HCT116 (cell line): ENCODE measurements around the gene ARHGEF38. TPM values are rescaled to one million over a fixed set of nuclear protein-coding genes. Genes with fewer than 3 reads are reported as not detected.

Source experiments
- ATAC-seq: fragments of 200-7000 bp; cut with Tn5 transposase; 2 replicates; pipeline ENCODE4 v1.9.1; 2020; ENCODE audit warnings: mild to moderate bottlenecking, moderate library complexity
- BruUV-seq: library from RNA; stranded (reverse); fragments of 400-500 nt; replicated peaks from 2 replicates; lab custom pipeline; 2021; lab: Mats Ljungman, UMichigan
- CTCF ChIA-PET: fragments of 300-600 bp; sonication (Branson Sonifier 250); formaldehyde crosslinking; loops from one replicate; lab custom pipeline; 2021; ENCODE audit warnings: antibody characterized with exemption; lab: Charles Lee
- POLR2A ChIA-PET: fragments of 300-600, 350-600 bp; sonication (Branson Sonifier 250); formaldehyde crosslinking; loops from one replicate; lab custom pipeline; 2021; ENCODE audit warnings: antibody characterized with exemption; lab: Charles Lee
- RAD21 ChIA-PET, 2 experiments: fragments of 300-600 bp; sonication (Branson Sonifier 250); formaldehyde crosslinking; loops; one replicate each; lab custom pipeline; 2023; ENCODE audit warnings: low total read pairs in 2 of 2; ENCODE audit not compliant: uncharacterized antibody in 2 of 2, unreplicated experiment in 2 of 2, low non-redundant PET in 1 of 2; lab: Charles Lee
- DNase-seq: peaks from one replicate; pipeline ENCODE4 v3.0.0-alpha.2; 2010; ENCODE audit warnings: low read depth, low spot score
- H2AFZ ChIP-seq: fragments of 200-600 bp; shearing (Covaris generic), sonication (generic); 2 replicates; pipeline ENCODE4 v1.6.1; 2017; ENCODE audit warnings: low read depth, mixed run types, mixed read lengths, antibody characterized with exemption, low read length; ENCODE audit not compliant: poor library complexity, severe bottlenecking
- H3K27ac ChIP-seq: 2 replicates; pipeline ENCODE4 v1.5.1; 2012; ENCODE audit warnings: low read depth, low read length
- H3K27me3 ChIP-seq: fragments of 200-600 bp; sonication (generic); 2 replicates; pipeline ENCODE4 v1.6.1; 2016; ENCODE audit warnings: mixed run types, low read length, mixed read lengths; ENCODE audit not compliant: insufficient read depth
- H3K36me3 ChIP-seq, 2 experiments: fragments of 200-500 bp in 1 of 2; fragments of 200-600 bp in 1 of 2; sonication (Bioruptor generic) in 1 of 2; sonication (generic) in 1 of 2; 2 replicates each; pipeline versions ENCODE4 v1.5.1 to v1.6.1; 2014 to 2016; ENCODE audit warnings: low read length in 2 of 2, inconsistent platforms in 1 of 2, mixed read lengths in 1 of 2, mixed run types in 1 of 2; ENCODE audit not compliant: insufficient read depth in 2 of 2, control insufficient read depth in 1 of 2
- H3K4me1 ChIP-seq, 2 experiments: fragments of 200-600 bp in 1 of 2; sonication (generic) in 1 of 2; 2 replicates each; pipeline versions ENCODE4 v1.5.1 to v1.6.1; 2012 to 2017; ENCODE audit warnings: low read length in 2 of 2, inconsistent platforms in 1 of 2, mild to moderate bottlenecking in 1 of 2, mixed read lengths in 1 of 2, mixed run types in 1 of 2, moderate library complexity in 1 of 2; ENCODE audit not compliant: insufficient read depth in 2 of 2, control insufficient read depth in 1 of 2
- H3K4me2 ChIP-seq: fragments of 200-600 bp; sonication (generic); 2 replicates; pipeline ENCODE4 v1.6.1; 2017; ENCODE audit warnings: mixed run types, low read length, mixed read lengths
- H3K4me3 ChIP-seq, 2 experiments: fragments of 200-600 bp in 1 of 2; sonication (generic) in 1 of 2; replicated peaks in 1 of 2; 2 replicates each; pipeline ENCODE4 v1.5.1; 2011 to 2016; ENCODE audit warnings: low read length in 2 of 2, control low read depth in 1 of 2, low read depth in 1 of 2, mild to moderate bottlenecking in 1 of 2, mixed read lengths in 1 of 2, mixed run types in 1 of 2
- H3K79me2 ChIP-seq: fragments of 200-600 bp; sonication (generic); 2 replicates; pipeline ENCODE4 v1.6.1; 2017; ENCODE audit warnings: mild to moderate bottlenecking, mixed run types, low read length, moderate library complexity, mixed read lengths; ENCODE audit not compliant: insufficient read depth
- H3K9ac ChIP-seq: fragments of 200-600 bp; sonication (generic); 2 replicates; pipeline ENCODE4 v1.6.1; 2016; ENCODE audit warnings: low read length, mixed read lengths
- H3K9me2 ChIP-seq: fragments of 200-600 bp; sonication (generic), shearing (Covaris generic); 2 replicates; pipeline ENCODE4 v1.6.1; 2017; ENCODE audit warnings: mixed run types, mild to moderate bottlenecking, moderate library complexity; ENCODE audit not compliant: insufficient read depth
- H3K9me3 ChIP-seq, 2 experiments: fragments of 200-500 bp in 1 of 2; fragments of 200-600 bp in 1 of 2; sonication (Bioruptor generic) in 1 of 2; sonication (generic) in 1 of 2; 2 replicates each; pipeline ENCODE4 v1.6.1; 2014 to 2017; ENCODE audit warnings: low read length in 2 of 2, mixed read lengths in 2 of 2, inconsistent platforms in 1 of 2, low read depth in 1 of 2, mild to moderate bottlenecking in 1 of 2, mixed run types in 1 of 2, moderate library complexity in 1 of 2; ENCODE audit not compliant: control insufficient read depth in 1 of 2, insufficient read depth in 1 of 2
- H4K20me1 ChIP-seq: fragments of 200-600 bp; sonication (generic), shearing (Covaris generic); 2 replicates; pipeline ENCODE4 v1.6.1; 2017; ENCODE audit warnings: mixed run types, mild to moderate bottlenecking, moderate library complexity; ENCODE audit not compliant: insufficient read depth
- CBX3 ChIP-seq: IDR thresholded peaks from 2 replicates; pipeline ENCODE4 v1.6.1; 2012; ENCODE audit warnings: low read depth
- EZH2 ChIP-seq: fragments of 200-600 bp; sonication (generic); IDR thresholded peaks from 2 replicates; pipeline ENCODE4 v1.6.1; 2017; ENCODE audit warnings: antibody characterized with exemption, mixed run types
- RAD21 ChIP-seq: IDR thresholded peaks from 2 replicates; pipeline ENCODE4 v1.6.1; 2012; ENCODE audit warnings: low read depth, mild to moderate bottlenecking
- REST ChIP-seq: IDR thresholded peaks from 2 replicates; pipeline ENCODE4 v1.6.1; 2012; ENCODE audit warnings: low read depth
- SRF ChIP-seq: IDR thresholded peaks from 2 replicates; pipeline ENCODE4 v1.6.1; 2012; ENCODE audit warnings: low read depth
- intact Hi-C: fragments of 100-400 bp; cut with micrococcal nuclease; formaldehyde crosslinking; loops from 2 replicates; pipeline ENCODE4 v1.10.0; 2022
- total RNA-seq: library from RNA; stranded (reverse); gene quantifications from one replicate; pipeline ENCODE4 v1.2.1, GENCODE V29; 2021; ENCODE audit not compliant: unreplicated experiment
- TF ChIP-seq, protein P1 (sequence below): IDR thresholded peaks from 2 replicates; pipeline ENCODE4 v1.6.1; 2011; ENCODE audit warnings: mild to moderate bottlenecking, low read length, moderate library complexity; ENCODE audit not compliant: insufficient replicate concordance; ENCODE audit errors: extremely low read depth

Gene ARHGEF38
- total RNA-seq, 1 experiment from 2014 or later = not detected

GRCh38 chr4:105542039-105542438 is 10.4 kb upstream of the ARHGEF38 start:
- H2AFZ ChIP-seq = no peak overlapping the region
- H3K79me2 ChIP-seq = no peaks in the 10 kb centered on the region
- H3K36me3 ChIP-seq = no peaks in the 10 kb centered on the region
- ChIA-PET POLR2A (no interaction called here), CTCF (no interaction called here), RAD21 (no interaction called here)
- no peaks in the 10 kb centered on the region for H3K27me3 ChIP-seq
- no TSS peak for BruUV-seq
- H3K9ac ChIP-seq = no peak overlapping the region
- no peaks in the 10 kb centered on the region for H3K4me1 ChIP-seq
- H3K9me2 ChIP-seq = no peaks in the 10 kb centered on the region
- intact Hi-C loops = no loop called here
- H3K27ac ChIP-seq = no peak overlapping the region
- no peak for TF ChIP-seq EZH2
- TF ChIP-seq, protein P1, sequence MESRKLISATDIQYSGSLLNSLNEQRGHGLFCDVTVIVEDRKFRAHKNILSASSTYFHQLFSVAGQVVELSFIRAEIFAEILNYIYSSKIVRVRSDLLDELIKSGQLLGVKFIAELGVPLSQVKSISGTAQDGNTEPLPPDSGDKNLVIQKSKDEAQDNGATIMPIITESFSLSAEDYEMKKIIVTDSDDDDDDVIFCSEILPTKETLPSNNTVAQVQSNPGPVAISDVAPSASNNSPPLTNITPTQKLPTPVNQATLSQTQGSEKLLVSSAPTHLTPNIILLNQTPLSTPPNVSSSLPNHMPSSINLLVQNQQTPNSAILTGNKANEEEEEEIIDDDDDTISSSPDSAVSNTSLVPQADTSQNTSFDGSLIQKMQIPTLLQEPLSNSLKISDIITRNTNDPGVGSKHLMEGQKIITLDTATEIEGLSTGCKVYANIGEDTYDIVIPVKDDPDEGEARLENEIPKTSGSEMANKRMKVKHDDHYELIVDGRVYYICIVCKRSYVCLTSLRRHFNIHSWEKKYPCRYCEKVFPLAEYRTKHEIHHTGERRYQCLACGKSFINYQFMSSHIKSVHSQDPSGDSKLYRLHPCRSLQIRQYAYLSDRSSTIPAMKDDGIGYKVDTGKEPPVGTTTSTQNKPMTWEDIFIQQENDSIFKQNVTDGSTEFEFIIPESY = no peak
- TF ChIP-seq SRF = no peak
- TF ChIP-seq RAD21 = no peak
- TF ChIP-seq CBX3 = no peak
- TF ChIP-seq REST = no peak
- no peaks in the 10 kb centered on the region for H3K9me3 ChIP-seq
- DNase-seq (no peak), ATAC-seq (no peak)
- no peak overlapping the region for H3K4me3 ChIP-seq
- H3K4me2 ChIP-seq = no peak overlapping the region
- H4K20me1 ChIP-seq = no peaks in the 10 kb centered on the region
